ENCODE measurements around the gene PDE4DIP.
"Not testable (repeated sequence)": the region's sequence is repeated elsewhere in the genome, so short reads cannot be mapped to it uniquely, and the experiment has no call there.

Gene PDE4DIP

GRCh38 chr1:148923798-148924197, 79.6 kb downstream of the PDE4DIP start:
- not testable (repeated sequence) for DNase-seq

DNA sequence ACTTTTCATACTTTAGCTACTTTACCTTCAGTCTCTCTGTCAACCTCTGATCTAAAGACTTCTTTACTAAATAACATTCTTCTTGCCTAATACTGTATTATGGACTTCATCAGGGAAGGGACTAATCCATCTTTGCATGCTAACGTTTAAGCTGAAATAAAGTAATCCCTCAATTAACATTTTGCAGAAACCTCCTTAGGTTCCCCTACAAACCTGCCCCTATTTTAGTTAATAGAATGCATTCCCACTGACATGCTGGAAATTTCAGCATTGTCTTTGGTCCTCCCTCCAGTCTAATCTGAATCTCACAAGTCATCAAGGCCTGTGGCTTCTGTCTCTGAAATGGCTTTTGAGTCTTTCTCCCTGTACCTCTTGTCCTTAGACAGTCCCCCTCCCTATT, 83.4 kb downstream of the PDE4DIP start:
- DNase-seq: not testable (repeated sequence)

- DNase-seq: not testable (repeated sequence)
These were observed 85.0 kb downstream of the PDE4DIP start for GRCh38 chr1:148929253-148929652.

- DNase-seq: not testable (repeated sequence)
These were observed 91.3 kb downstream of the PDE4DIP start for GRCh38 chr1:148935381-148936002.

DNA sequence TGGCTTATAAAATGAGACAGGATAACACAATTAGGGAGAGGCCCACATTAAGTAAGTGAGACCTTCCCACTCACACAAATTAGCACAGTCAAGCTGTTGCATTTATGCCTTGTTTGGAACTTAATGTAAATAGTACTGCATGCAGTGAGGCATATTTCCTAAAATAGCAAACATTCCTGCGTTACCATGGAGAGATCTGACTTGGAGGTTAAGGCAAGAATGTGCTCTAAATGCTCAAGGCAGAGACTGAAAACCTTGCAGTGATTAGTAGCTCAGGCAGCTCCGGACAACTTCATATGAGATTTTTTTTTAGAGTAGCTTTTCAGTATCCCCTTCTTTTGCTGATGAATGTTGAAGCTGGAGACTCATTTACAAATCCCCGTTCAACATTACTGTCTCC, 98.7 kb downstream of the PDE4DIP start:
- DNase-seq: not testable (repeated sequence)

DNA sequence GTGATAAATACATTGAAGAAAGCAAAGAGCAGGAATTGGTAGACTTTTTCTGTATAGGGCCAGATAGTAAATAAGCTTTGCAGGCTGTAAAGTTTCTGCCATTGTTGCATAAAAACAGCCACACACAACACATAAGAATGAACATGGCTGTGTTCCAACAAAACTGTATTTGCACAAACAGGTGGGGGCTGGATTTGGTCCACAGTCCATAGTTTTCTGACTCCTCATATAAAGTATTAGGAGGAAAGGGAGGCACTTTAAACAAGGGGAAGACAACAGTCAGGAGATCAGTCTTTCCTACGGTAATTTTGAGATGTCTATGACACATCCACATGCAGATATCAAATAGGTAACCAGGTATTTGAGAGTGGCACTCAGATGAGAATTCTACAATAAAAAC, 100.9 kb downstream of the PDE4DIP start:
- DNase-seq: not testable (repeated sequence)

GRCh38 chr1:148948768-148949167, 104.5 kb downstream of the PDE4DIP start:
- DNase-seq: not testable (repeated sequence)

- DNase-seq: peak; percentile 84
These were observed 107.4 kb downstream of the PDE4DIP start for GRCh38 chr1:148951336-148952227.

GRCh38 chr1:148952253-148952937, 108.2 kb downstream of the PDE4DIP start:
- DNase-seq: not testable (repeated sequence)

DNA sequence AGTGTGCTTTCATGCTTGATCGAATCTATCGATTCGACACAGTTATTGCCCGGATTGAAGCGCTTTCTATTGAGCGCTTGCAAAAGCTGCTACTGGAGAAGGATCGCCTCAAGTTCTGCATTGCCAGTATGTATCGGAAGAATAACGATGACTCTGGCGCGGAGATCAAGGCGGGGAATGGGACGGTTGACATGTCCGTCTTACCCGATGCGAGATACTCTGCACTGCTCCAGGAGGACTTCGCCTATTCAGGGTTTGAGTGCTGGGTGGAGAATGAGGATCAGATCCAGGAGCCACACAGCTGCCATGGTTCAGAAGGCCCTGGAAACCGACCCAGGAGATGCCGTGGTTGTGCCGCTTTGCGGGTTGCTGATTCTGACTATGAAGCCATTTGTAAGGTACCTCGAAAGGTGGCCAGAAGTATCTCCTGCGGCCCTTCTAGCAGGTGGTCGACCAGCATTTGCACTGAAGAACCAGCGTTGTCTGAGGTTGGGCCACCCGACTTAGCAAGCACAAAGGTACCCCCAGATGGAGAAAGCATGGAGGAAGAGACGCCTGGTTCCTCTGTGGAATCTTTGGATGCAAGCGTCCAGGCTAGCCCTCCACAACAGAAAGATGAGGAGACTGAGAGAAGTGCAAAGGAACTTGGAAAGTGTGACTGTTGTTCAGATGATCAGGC, 108.8 kb downstream of the PDE4DIP start:
- peak; percentile 30 for DNase-seq

DNA sequence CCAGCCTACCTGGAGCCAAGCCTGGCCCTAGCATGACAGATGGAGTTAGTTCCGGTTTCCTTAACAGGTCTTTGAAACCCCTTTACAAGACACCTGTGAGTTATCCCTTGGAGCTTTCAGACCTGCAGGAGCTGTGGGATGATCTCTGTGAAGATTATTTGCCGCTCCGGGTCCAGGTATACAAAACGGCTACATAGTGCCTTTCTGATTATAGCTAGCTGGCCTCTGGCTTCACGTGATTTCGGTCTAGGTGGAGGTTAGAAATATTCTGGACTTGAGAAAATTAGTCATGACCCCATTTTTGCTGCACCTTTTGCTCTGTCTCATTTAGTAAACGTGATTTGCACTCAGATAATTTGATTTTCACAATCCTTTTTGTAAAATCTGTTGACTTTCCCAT, 109.5 kb downstream of the PDE4DIP start:
- not testable (repeated sequence) for DNase-seq

DNA sequence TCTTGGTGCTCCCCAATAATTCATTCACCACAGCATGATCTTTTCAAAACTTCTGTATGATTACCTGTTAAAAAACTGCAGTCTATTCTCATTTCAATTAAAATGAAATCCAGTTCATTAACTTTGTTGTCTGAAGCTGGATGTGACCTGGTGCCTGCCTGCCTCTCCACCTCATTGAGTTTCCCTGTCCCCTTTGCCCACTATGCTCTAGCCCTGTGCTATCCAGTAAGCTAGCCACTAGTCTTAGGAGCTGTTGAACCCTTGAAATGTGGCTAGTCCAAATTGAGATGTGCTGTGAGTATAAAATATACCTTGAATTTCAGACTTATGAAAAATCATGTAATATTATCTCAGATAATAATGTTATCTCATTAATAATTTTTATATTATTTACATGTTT, 114.1 kb downstream of the PDE4DIP start:
- not testable (repeated sequence) for DNase-seq

- DNase-seq: not testable (repeated sequence)
These were observed 116.2 kb downstream of the PDE4DIP start for GRCh38 chr1:148960212-148961000.

DNA sequence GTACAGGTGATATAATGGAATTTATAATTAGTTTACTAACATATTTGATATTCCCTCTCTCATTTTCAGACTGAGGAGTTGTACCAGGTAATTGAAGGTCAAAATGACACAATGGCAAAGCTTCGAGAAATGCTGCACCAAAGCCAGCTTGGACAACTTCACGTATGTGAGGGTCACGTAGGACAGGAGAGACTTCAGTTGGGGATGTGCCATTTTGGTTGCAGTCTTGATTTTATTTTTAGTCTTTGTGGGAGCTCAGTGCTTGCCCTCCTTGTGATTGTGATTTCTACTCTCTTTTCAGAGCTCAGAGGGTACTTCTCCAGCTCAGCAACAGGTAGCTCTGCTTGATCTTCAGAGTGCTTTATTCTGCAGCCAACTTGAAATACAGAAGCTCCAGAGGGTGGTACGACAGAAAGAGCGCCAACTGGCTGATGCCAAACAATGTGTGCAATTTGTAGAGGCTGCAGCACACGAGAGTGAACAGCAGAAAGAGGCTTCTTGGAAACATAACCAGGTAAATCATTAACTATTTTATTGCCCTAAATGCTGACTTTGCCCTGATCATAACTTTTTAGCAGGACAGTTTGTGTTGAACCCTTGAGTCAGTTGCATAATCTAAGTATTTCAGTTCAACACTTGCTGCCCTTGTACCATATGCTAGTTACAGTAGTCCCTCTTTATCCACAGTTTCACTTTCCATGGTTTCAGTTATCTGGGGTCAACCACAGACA, 118.1 kb downstream of the PDE4DIP start:
- DNase-seq: not testable (repeated sequence)

GRCh38 chr1:148966084-148966483, 121.9 kb downstream of the PDE4DIP start:
- DNase-seq: not testable (repeated sequence)

- DNase-seq: not testable (repeated sequence)
These were observed 123.4 kb downstream of the PDE4DIP start for GRCh38 chr1:148967580-148967979.

DNA sequence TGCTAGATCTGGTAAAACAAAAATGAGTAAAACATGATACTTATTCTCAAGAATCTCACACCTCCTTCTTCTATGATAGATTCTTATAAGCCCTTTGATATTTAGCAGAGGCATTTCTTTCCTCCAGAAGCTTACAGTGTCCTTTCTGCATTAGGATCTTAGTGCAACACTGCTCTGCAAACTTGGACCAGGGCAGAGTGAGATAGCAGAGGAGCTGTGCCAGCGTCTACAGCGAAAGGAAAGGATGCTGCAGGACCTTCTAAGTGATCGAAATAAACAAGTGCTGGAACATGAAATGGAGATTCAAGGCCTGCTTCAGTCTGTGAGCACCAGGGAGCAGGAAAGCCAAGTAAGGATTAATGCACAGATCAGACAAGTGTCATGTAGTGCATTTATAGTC, 124.5 kb downstream of the PDE4DIP start:
- not testable (repeated sequence) for DNase-seq

DNA sequence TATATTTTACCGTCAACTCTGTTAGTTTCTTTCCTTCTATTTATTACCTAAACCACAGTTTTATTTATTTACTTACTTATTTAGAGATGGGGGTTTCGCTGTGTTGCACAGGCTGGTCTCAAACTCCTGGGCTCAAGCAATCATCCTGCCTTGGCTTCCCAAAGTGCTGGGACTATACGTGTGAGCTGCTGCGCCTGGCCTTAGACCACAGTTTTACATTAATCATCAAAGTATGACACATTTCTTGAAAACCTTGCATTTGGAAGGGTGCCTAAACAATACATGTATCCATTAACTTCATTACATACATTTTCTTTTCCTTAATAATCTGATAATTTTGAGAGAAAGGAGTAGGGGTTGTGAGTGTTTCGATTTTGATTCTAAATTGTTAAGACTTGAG, 124.9 kb downstream of the PDE4DIP start:
- not testable (repeated sequence) for DNase-seq

DNA sequence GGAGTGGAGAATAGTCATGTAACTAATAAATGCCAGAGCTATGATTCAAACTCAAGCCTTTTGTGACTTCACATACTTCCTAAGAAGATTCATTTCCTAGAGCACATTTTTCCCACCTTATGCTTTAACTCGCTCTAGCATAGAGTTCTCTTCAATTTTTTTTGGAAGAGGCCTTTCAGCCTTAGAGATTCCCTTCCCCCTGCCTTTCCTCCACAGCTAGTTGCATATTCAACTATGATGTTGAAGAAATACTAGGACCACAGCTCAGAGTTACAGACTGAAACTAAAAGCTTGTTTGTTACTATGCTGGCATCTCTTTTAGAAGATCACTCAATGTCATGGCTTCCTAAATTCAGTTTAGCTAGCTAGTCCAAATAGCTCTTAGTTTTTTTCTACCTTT, 131.2 kb downstream of the PDE4DIP start:
- not testable (repeated sequence) for DNase-seq

DNA sequence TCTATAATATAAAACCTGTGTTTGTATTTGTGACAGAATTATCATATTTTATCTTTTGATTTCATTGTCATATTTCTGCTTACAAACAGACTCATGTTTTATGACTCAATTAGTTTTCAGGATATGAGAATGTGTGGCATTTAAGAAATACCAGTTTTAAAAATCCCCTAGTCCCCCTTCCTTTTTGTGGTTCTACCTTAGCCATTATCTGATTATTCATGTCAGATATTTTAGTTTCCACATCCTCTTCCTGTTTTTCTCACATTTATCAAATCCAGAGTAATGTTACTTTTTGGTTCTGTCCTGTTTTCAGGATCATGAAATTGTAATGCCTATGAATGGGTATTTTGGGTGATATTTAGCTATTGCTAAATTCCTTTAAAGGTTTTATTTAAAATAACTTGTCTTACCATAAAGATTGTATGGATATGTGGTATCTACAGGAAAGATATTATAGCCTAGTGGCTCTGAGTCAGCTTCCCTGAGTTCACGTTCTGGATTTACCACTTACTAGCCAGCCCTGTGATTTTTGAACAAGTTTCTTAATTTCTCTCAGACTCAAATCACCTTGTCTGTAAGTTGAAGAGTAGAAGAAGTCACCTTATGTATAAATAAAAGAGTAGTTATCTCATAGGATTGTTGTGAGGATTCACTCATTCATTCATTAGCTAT, 131.8 kb downstream of the PDE4DIP start:
- peak; percentile 19 for DNase-seq

DNA sequence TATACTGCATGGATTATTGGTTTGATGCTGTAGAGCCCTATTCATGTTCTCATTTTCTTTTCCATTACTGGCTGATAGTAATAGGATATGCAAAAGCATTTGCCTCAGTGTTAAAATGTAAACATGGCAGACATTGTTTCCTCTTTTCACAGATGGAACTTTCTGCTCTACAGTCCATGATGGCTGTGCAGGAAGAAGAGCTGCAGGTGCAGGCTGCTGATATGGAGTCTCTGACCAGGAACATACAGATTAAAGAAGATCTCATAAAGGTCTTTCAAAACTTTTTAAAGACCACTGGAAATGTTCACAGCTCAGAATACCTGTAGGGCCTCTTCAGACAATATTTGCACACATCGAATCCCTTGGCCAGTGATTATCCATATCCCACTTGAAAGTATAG, 133.6 kb downstream of the PDE4DIP start:
- peak; percentile 36 for DNase-seq

Measured in hematopoietic multipotent progenitor cell treated with erythropoietin and hydrocortisone succinate and interleukin-3 and kit ligand, for 4 days (in vitro differentiated cells).